ENCODE results near the gene SKIL. TPM values are rescaled to one million over a fixed set of nuclear protein-coding genes. Genes with fewer than 3 reads are reported as not detected.

SKIL gene
- total RNA-seq, 1 experiment from 2014 or later = 94.2 TPM

- H3K27me3 ChIP-seq (ENCODE audit: control insufficient read depth, insufficient read depth, low read length) = no peaks in the 10 kb centered on the region
- POLR2A ChIA-PET = no interaction called here
- no peak for ATAC-seq
- no peaks in the 10 kb centered on the region for H3K36me3 ChIP-seq (ENCODE audit: control insufficient read depth, insufficient read depth, low read length)
- no peaks in the 10 kb centered on the region for H3K9me3 ChIP-seq (ENCODE audit: control insufficient read depth, insufficient read depth, low read depth, low read length)
- TF ChIP-seq CTCF (IDR thresholded peaks at IDR 0.05) = no peak
- TF ChIP-seq REST (IDR thresholded peaks at IDR 0.05; ENCODE audit: insufficient read depth in 1 of 2, low read depth in 2 of 2, low read length in 1 of 2) = no peak
- TF ChIP-seq SIN3A (IDR thresholded peaks at IDR 0.05; ENCODE audit: borderline replicate concordance, insufficient read depth, low read depth, low read length) = no peak
- no peak for TF ChIP-seq TCF7L2 (IDR thresholded peaks at IDR 0.05; ENCODE audit: low read depth, low read length)
- TF ChIP-seq POLR2AphosphoS5 (IDR thresholded peaks at IDR 0.05; ENCODE audit: low read depth, low read length) = no peak
- no peak for DNase-seq (ENCODE audit: low read depth, low spot score)
- no peak overlapping the region for H3K27ac ChIP-seq (ENCODE audit: low read length)
- CTCF ChIA-PET = no interaction called here
- H3K4me3 ChIP-seq (ENCODE audit: low read depth in 2 of 2, low read length in 2 of 2) = no peak overlapping the region
- no TSS peak for BruUV-seq (replicated peaks)
- intact Hi-C loops (cut with micrococcal nuclease; ENCODE audit: unreplicated experiment) = no loop called here
- H3K4me1 ChIP-seq (ENCODE audit: control insufficient read depth, insufficient read depth, low read length) = no peaks in the 10 kb centered on the region
- in situ Hi-C loops (cut with HindIII; ENCODE audit: low pct_unique_long_range_greater_than_20kb, low sequenced_read_pairs) = no loop called here
Measured at GRCh38 chr3:170367797-170368196, 10.3 kb downstream of the SKIL start.

- H3K36me3 ChIP-seq (ENCODE audit: control insufficient read depth, insufficient read depth, low read length) = no peaks in the 10 kb centered on the region
- ChIA-PET CTCF (interaction anchor here (0.5 to 1.2 kb wide), 4 partner anchors 35 to 173 kb away, joined by 3 to 6 read pairs (median 5); no protein-coding TSS in a partner anchor), POLR2A (no interaction called here)
- H3K4me1 ChIP-seq (ENCODE audit: control insufficient read depth, insufficient read depth, low read length) = no peaks in the 10 kb centered on the region
- intact Hi-C loops (cut with micrococcal nuclease; ENCODE audit: unreplicated experiment) (no loop called here), in situ Hi-C loops (cut with HindIII; ENCODE audit: low pct_unique_long_range_greater_than_20kb, low sequenced_read_pairs) (no loop called here)
- H3K4me3 ChIP-seq (ENCODE audit: low read depth in 2 of 2, low read length in 2 of 2) = no peak overlapping the region
- no peaks in the 10 kb centered on the region for H3K9me3 ChIP-seq (ENCODE audit: control insufficient read depth, insufficient read depth, low read depth, low read length)
- ATAC-seq = no peak
- no peak overlapping the region for H3K27ac ChIP-seq (ENCODE audit: low read length)
- no peak for DNase-seq (ENCODE audit: low read depth, low spot score)
- TF ChIP-seq REST (IDR thresholded peaks at IDR 0.05; ENCODE audit: insufficient read depth in 1 of 2, low read depth in 2 of 2, low read length in 1 of 2) (no peak), SIN3A (IDR thresholded peaks at IDR 0.05; ENCODE audit: borderline replicate concordance, insufficient read depth, low read depth, low read length) (no peak), POLR2AphosphoS5 (IDR thresholded peaks at IDR 0.05; ENCODE audit: low read depth, low read length) (no peak), TCF7L2 (IDR thresholded peaks at IDR 0.05; ENCODE audit: low read depth, low read length) (no peak), CTCF (IDR thresholded peaks at IDR 0.05) (no peak; the same call in 1 of the 2 replicates)
- H3K27me3 ChIP-seq (ENCODE audit: control insufficient read depth, insufficient read depth, low read length) = no peaks in the 10 kb centered on the region
- BruUV-seq (replicated peaks) = no TSS peak
Measured at GRCh38 chr3:170368921-170369320, 11.4 kb downstream of the SKIL start.
